Measurements from ENCODE around the gene ARHGAP18. TPM values are rescaled to one million over a fixed set of nuclear protein-coding genes. Genes with fewer than 3 reads are reported as not detected.

Gene ARHGAP18
- 2.0 and 2.4 TPM in 2 replicates for total RNA-seq (2021)
- long read RNA-seq, full-length matches to known transcripts: 1 of 21 reads
- long read RNA-seq, partial matches to known transcripts: 18 of 21 reads
- long read RNA-seq, other reads (novel, unspliced or antisense): 2 of 21 reads

GRCh38 chr6:129709769-129710449 is at the start of gene ARHGAP18:
Gene ARHGAP18, minus strand, starts transcription at chr6:129710177. Its CDS starts 41 bp downstream, at chr6:129710136.
- no peak within 1 kb of the TSS for H2BK5ac ChIP-seq (ENCODE audit: insufficient read length, low read length)
- H3K23ac ChIP-seq (ENCODE audit: insufficient read length, low read depth, low read length): no peak within 1 kb of the TSS
- WGBS (ENCODE audit: extremely low coverage, insufficient read length, low lambda C conversion rate): no CpG with 5 or more reads among the region's 23 CpGs
- Mint-ChIP-seq H3K36me3 (ENCODE audit: insufficient read depth in 1 of 3, low read depth in 3 of 3) (no peaks in the 10 kb centered on the region), H3K27ac (peak within 1 kb of the TSS; percentile 48 to 95 (median 89); a peak in 5 of 7 replicates), H3K9me3 (no peaks in the 10 kb centered on the region; a peak in 1 of 5 replicates), H3K27me3 (ENCODE audit: low read depth) (no peaks in the 10 kb centered on the region; the same call in 1 of the 2 replicates), H3K4me1 (peaks cover 31 to 33% of the 10 kb centered on the region in 2 experiments), H3K4me3 (peak within 1 kb of the TSS; percentile 81 to 89)
- H3K56ac ChIP-seq (ENCODE audit: insufficient read length, low read depth, low read length): no peak within 1 kb of the TSS
- no peaks in the 10 kb centered on the region for H3K79me1 ChIP-seq (ENCODE audit: insufficient read depth, low read depth, low read length, poor library complexity, severe bottlenecking)
- H3K9ac ChIP-seq (ENCODE audit: extremely low read depth, insufficient read length, low read length): peak within 1 kb of the TSS; percentile 13
- H3T11ph ChIP-seq (ENCODE audit: low read length): no peak within 1 kb of the TSS
- H4K5ac ChIP-seq (ENCODE audit: insufficient read length, low read depth, low read length): no peak within 1 kb of the TSS
- no peaks in the 10 kb centered on the region for H3K9me3 ChIP-seq (ENCODE audit: control insufficient read depth, low read depth, low read length)
- peak within 1 kb of the TSS; percentile 60 for H3K4me2 ChIP-seq (ENCODE audit: insufficient read depth, insufficient read length, low read length)
- no peak within 1 kb of the TSS for H2BK15ac ChIP-seq (ENCODE audit: low read depth, low read length)
- TF ChIP-seq CTCF (conservative IDR thresholded peaks at IDR 0.05): no peak
- peak within 1 kb of the TSS; percentile 2 for H2AFZ ChIP-seq (ENCODE audit: low read length)
- H4K8ac ChIP-seq (replicated peaks; ENCODE audit: insufficient read length, low read depth, low read length): no peak within 1 kb of the TSS
- no peaks in the 10 kb centered on the region for H3K27me3 ChIP-seq (ENCODE audit: insufficient read depth, low read length)
- peaks cover 6% of the 10 kb centered on the region for H3K23me2 ChIP-seq (ENCODE audit: insufficient read length, low read depth, low read length, poor library complexity, severe bottlenecking)
- peak; percentile 91 for DNase-seq
- no peak within 1 kb of the TSS for H2BK20ac ChIP-seq (ENCODE audit: low read depth, low read length, poor library complexity, severe bottlenecking)
- H2BK120ac ChIP-seq (ENCODE audit: low read depth, low read length, poor library complexity, severe bottlenecking): no peak within 1 kb of the TSS
- no peak within 1 kb of the TSS for H4K91ac ChIP-seq (ENCODE audit: insufficient read length, low read depth, low read length)
- H3K14ac ChIP-seq (ENCODE audit: insufficient read depth, low read length): no peak within 1 kb of the TSS
- H3K4me1 ChIP-seq (ENCODE audit: insufficient read depth, low read length): no peaks in the 10 kb centered on the region; the same call in 1 of the 2 replicates
- H3K27ac ChIP-seq (ENCODE audit: insufficient read length, low read depth, low read length): no peak within 1 kb of the TSS
- no peak within 1 kb of the TSS for H2AK5ac ChIP-seq (ENCODE audit: insufficient read length, low read length)
- H3K4ac ChIP-seq (ENCODE audit: low read depth, low read length): no peak within 1 kb of the TSS
- H4K20me1 ChIP-seq (ENCODE audit: control insufficient read depth, insufficient read depth, insufficient read length): no peaks in the 10 kb centered on the region
- no peaks in the 10 kb centered on the region for H3K79me2 ChIP-seq (ENCODE audit: insufficient read depth, low read length)
- H3K18ac ChIP-seq (ENCODE audit: insufficient read length, low read depth, low read length): no peak within 1 kb of the TSS
- H2BK12ac ChIP-seq (ENCODE audit: insufficient read length, low read depth, low read length): no peak within 1 kb of the TSS
